Right atrium auricular region (tissue), 2 donors: Measurements from ENCODE around the gene RIF1. TPM values are rescaled to one million over a fixed set of nuclear protein-coding genes. Genes with fewer than 3 reads are reported as not detected.

ENCODE experiments used
- DNase-seq: peaks from one replicate; pipeline ENCODE4 v3.0.0-alpha.2; 2019; ENCODE audit warnings: low spot score
- H3K27ac ChIP-seq, 2 donors: fragments of 200-600 bp; sonication (generic); 1 replicate in 1 of 2; 2 replicates in 1 of 2; pipeline ENCODE4 v1.5.1; 2016 to 2019
- H3K27me3 ChIP-seq, 2 donors: fragments of 200-600 bp; sonication (generic); one replicate each; pipeline versions ENCODE4 v1.5.1 to v1.6.0; 2017 to 2019
- H3K36me3 ChIP-seq: fragments of 200-600 bp; sonication (generic); one replicate; pipeline ENCODE4 v1.5.1; 2016
- H3K4me1 ChIP-seq, 2 donors: fragments of 200-600 bp; sonication (generic); one replicate each; pipeline versions ENCODE4 v1.5.1 to v1.6.0; 2017 to 2019
- H3K4me3 ChIP-seq, 2 donors: fragments of 200-600 bp; sonication (generic); 1 replicate in 1 of 2; 2 replicates in 1 of 2; pipeline ENCODE4 v1.5.1; 2017 to 2019; ENCODE audit warnings: mild to moderate bottlenecking in 1 of 2, moderate library complexity in 1 of 2
- H3K9me3 ChIP-seq, 2 donors: fragments of 200-600 bp; sonication (generic); one replicate each; pipeline ENCODE4 v1.5.1; 2019
- total RNA-seq, 2 donors: library from RNA; depleted of rRNA; stranded (reverse); fragments of >200 nt; gene quantifications; one replicate each; pipeline ENCODE4 v1.1.0, GENCODE V29; 2016
- TF ChIP-seq, protein P1 (sequence below), 2 donors: fragments of 200-600 bp; sonication (generic); IDR thresholded peaks; one replicate each; pipeline ENCODE4 v1.5.1; 2019; ENCODE audit warnings: antibody characterized with exemption in 2 of 2

RIF1 gene
- total RNA-seq, 2 donors from 2014 or later = 11.9 to 13.8 TPM

DNA sequence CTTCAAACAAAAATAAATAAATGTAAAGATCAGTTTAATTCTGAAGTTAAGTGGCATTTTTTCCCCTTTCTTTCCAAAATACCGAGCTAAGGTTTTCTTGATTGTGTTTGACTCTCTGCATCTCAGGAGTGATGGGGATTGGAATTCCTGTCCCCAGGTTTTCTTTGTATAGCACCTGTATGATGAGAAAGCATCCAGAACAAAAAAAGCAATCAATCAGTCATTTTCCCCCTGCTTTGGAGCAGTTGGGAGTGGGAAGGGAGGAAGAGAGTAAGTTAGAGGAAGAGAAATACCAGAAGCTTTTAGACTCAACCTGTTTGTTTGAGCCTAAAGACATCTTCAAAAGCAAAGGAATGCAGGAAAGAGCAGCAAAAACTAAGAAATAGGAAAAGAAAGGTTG is 88.5 kb downstream of the RIF1 start:
- Histone ChIP-seq H3K27me3 (no peaks in the 10 kb centered on the region), H3K4me1 (no peaks in the 10 kb centered on the region), H3K9me3 (no peaks in the 10 kb centered on the region), H3K4me3 (no peak overlapping the region), H3K36me3 (no peaks in the 10 kb centered on the region), H3K27ac (no peak overlapping the region)
- no peak for DNase-seq
- TF ChIP-seq, protein P1, sequence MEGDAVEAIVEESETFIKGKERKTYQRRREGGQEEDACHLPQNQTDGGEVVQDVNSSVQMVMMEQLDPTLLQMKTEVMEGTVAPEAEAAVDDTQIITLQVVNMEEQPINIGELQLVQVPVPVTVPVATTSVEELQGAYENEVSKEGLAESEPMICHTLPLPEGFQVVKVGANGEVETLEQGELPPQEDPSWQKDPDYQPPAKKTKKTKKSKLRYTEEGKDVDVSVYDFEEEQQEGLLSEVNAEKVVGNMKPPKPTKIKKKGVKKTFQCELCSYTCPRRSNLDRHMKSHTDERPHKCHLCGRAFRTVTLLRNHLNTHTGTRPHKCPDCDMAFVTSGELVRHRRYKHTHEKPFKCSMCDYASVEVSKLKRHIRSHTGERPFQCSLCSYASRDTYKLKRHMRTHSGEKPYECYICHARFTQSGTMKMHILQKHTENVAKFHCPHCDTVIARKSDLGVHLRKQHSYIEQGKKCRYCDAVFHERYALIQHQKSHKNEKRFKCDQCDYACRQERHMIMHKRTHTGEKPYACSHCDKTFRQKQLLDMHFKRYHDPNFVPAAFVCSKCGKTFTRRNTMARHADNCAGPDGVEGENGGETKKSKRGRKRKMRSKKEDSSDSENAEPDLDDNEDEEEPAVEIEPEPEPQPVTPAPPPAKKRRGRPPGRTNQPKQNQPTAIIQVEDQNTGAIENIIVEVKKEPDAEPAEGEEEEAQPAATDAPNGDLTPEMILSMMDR (IDR thresholded peaks at IDR 0.05) = no peak

DNA sequence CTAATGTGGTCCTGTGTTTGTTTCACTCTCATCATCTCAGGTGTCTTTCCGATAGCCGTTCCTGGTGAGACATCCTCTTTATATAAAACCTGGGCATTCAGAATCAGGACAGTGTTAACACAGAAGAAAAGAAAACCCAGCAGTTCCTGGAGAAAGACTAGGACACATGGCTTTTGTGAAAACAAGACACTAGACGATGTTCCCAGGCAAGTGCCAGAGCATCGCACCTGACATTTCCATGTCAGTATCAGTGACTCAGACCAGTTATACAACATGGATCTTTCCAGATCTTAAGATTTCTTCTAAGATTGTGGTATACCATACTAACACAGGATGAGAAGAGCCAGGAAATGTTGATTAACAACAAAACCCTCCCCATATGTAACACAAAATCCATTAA is 96.5 kb downstream of the RIF1 start:
- Histone ChIP-seq H3K27ac (no peak overlapping the region), H3K36me3 (peaks cover 11% of the 10 kb centered on the region)
- TF ChIP-seq, protein P1 (IDR thresholded peaks at IDR 0.05) = no peak

DNA sequence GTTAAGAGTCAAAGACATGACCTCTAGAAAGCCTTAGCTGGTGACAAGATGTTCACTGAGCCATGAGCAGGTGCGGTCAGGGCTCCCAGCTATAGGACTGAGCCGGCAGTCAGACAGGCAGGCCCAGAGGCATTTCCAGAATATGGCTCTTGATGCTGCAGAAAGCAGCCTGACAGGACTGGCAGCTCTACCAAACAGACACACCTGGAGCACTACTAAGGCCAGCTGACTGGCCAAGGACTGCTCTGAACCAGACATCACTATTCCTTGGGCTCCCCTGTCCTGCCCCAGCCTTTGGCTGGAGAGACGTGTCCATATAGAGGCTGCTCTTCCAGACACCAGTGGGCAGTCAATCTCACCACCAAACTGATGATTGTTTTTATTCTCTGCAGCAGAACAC is 98.8 kb downstream of the RIF1 start:
- TF ChIP-seq, protein P1 (IDR thresholded peaks at IDR 0.05) = no peak
- Histone ChIP-seq H3K4me3 (no peak overlapping the region), H3K27me3 (no peaks in the 10 kb centered on the region), H3K9me3 (no peaks in the 10 kb centered on the region), H3K27ac (no peak overlapping the region), H3K4me1 (no peaks in the 10 kb centered on the region), H3K36me3 (peaks cover 27% of the 10 kb centered on the region)
- no peak for DNase-seq

More for the DNA sequence above, 96.5 kb downstream of the RIF1 start:
- no peak overlapping the region for H3K4me3 ChIP-seq
- no peaks in the 10 kb centered on the region for H3K27me3 ChIP-seq
- H3K9me3 ChIP-seq = no peaks in the 10 kb centered on the region
- no peaks in the 10 kb centered on the region for H3K4me1 ChIP-seq
- no peak for DNase-seq

DNA sequence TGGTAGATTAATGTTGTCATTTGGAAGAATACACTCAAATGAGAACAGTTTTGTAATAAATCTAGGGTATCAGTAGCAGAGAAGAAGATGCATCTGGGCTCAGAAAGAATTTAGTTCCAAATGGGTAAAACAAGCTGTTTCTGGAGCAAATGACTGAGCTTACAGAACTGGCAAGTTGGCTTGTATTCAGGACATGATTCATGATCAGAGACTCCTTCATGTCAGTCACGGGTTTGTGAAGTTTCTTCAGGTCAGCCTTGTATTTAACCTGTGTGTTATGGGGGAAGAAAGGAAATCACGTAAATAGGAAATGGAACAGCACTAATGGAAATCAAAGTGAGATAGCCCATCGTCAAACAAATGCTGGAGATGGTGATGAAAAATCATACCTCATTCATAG is 109.1 kb downstream of the RIF1 start:
- TF ChIP-seq, protein P1 (IDR thresholded peaks at IDR 0.05) = no peak
- no peaks in the 10 kb centered on the region for H3K27me3 ChIP-seq
- peaks cover 22% of the 10 kb centered on the region for H3K36me3 ChIP-seq
- no peaks in the 10 kb centered on the region for H3K4me1 ChIP-seq
- no peaks in the 10 kb centered on the region for H3K9me3 ChIP-seq
- DNase-seq = no peak
- H3K27ac ChIP-seq = no peak overlapping the region
- no peak overlapping the region for H3K4me3 ChIP-seq

DNA sequence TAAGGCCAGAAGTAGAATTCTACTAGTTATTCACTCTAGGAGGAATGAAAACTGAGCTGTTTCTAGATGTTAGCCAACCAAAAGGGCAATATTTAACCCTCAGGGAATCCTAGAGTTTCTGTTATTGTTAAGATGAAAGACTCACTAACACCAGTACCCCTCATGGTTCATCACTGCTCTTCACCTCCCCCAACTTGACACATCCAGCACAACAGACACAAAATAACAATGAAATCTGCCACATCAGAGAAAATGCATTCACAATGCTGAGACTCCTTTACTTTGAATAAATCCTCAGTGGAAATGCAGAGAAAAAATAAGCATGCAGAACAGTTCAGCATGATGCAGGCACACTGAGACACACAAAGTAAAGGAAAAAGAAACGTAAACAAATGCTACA is 111.3 kb downstream of the RIF1 start:
- no peaks in the 10 kb centered on the region for H3K4me1 ChIP-seq
- H3K27ac ChIP-seq = no peak overlapping the region
- peaks cover 11% of the 10 kb centered on the region for H3K36me3 ChIP-seq
- no peak overlapping the region for H3K4me3 ChIP-seq
- no peak for DNase-seq
- TF ChIP-seq, protein P1 (IDR thresholded peaks at IDR 0.05) = no peak
- H3K27me3 ChIP-seq = no peaks in the 10 kb centered on the region
- no peaks in the 10 kb centered on the region for H3K9me3 ChIP-seq

DNA sequence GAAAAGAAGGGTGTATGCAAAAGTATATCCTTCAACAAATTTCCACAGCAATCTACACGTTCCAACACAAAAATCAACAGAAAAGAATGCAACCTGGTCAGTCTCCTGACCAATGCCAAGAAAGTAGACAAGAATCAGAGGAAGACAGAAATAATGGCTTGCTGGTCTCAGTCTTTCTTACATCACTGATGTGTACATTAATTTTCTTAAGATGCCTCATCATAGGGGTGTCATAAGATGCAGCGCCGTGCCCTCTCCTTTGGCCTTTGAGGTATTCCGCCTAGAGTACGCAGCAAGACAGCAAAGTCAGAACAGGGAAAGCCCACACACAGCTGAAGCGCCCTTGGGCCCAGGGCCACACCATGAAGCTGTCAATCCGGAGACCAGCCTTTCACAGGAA is 112.9 kb downstream of the RIF1 start:
- Histone ChIP-seq H3K36me3 (peaks cover 13% of the 10 kb centered on the region), H3K27ac (no peak overlapping the region), H3K9me3 (no peaks in the 10 kb centered on the region), H3K27me3 (no peaks in the 10 kb centered on the region), H3K4me1 (no peaks in the 10 kb centered on the region), H3K4me3 (no peak overlapping the region)
- DNase-seq = no peak
- TF ChIP-seq, protein P1 (IDR thresholded peaks at IDR 0.05) = no peak
